ENCODE results near the gene PNPLA7. TPM values are rescaled to one million over a fixed set of nuclear protein-coding genes. Genes with fewer than 3 reads are reported as not detected.

The PNPLA7 gene
- total RNA-seq, 1 donor from 2014 or later: 3.9 TPM

GRCh38 chr9:137590469-137591383 is 40.5 kb upstream of the PNPLA7 start, which contains the start of gene ZMYND19:
ZMYND19 (minus strand) TSS chr9:137590512; CDS start chr9:137590263, 249 bp downstream.
- TF ChIP-seq, protein P1, sequence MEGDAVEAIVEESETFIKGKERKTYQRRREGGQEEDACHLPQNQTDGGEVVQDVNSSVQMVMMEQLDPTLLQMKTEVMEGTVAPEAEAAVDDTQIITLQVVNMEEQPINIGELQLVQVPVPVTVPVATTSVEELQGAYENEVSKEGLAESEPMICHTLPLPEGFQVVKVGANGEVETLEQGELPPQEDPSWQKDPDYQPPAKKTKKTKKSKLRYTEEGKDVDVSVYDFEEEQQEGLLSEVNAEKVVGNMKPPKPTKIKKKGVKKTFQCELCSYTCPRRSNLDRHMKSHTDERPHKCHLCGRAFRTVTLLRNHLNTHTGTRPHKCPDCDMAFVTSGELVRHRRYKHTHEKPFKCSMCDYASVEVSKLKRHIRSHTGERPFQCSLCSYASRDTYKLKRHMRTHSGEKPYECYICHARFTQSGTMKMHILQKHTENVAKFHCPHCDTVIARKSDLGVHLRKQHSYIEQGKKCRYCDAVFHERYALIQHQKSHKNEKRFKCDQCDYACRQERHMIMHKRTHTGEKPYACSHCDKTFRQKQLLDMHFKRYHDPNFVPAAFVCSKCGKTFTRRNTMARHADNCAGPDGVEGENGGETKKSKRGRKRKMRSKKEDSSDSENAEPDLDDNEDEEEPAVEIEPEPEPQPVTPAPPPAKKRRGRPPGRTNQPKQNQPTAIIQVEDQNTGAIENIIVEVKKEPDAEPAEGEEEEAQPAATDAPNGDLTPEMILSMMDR (IDR thresholded peaks at IDR 0.05; ENCODE audit: unreplicated experiment): no peak
- Mint-ChIP-seq H3K27me3 (ENCODE audit: unreplicated experiment) (peaks cover 14% of the 10 kb centered on the region), H3K4me3 (ENCODE audit: unreplicated experiment) (peak within 1 kb of the TSS; percentile 95), H3K27ac (ENCODE audit: unreplicated experiment) (peak within 1 kb of the TSS; percentile 61), H3K36me3 (ENCODE audit: low read depth, unreplicated experiment) (peaks cover 19% of the 10 kb centered on the region), H3K4me1 (ENCODE audit: unreplicated experiment) (no peaks in the 10 kb centered on the region), H3K9me3 (ENCODE audit: unreplicated experiment) (no peaks in the 10 kb centered on the region)
- DNase-seq (ENCODE audit: low spot score): peak; percentile 94

- Mint-ChIP-seq H3K4me3 (ENCODE audit: unreplicated experiment) (no peak overlapping the region), H3K9me3 (ENCODE audit: unreplicated experiment) (no peaks in the 10 kb centered on the region), H3K36me3 (ENCODE audit: low read depth, unreplicated experiment) (peaks cover 19% of the 10 kb centered on the region), H3K4me1 (ENCODE audit: unreplicated experiment) (no peaks in the 10 kb centered on the region), H3K27ac (ENCODE audit: unreplicated experiment) (no peak overlapping the region), H3K27me3 (ENCODE audit: unreplicated experiment) (peaks cover 14% of the 10 kb centered on the region)
- TF ChIP-seq, protein P1 (IDR thresholded peaks at IDR 0.05; ENCODE audit: unreplicated experiment): no peak
- no peak for DNase-seq (ENCODE audit: low spot score)
Measured at GRCh38 chr9:137590123-137590468, 39.9 kb upstream of the PNPLA7 start.

- peaks cover 19% of the 10 kb centered on the region for H3K36me3 Mint-ChIP-seq (ENCODE audit: low read depth, unreplicated experiment)
- H3K4me1 Mint-ChIP-seq (ENCODE audit: unreplicated experiment): no peaks in the 10 kb centered on the region
- H3K27ac Mint-ChIP-seq (ENCODE audit: unreplicated experiment): no peak overlapping the region
- no peak for DNase-seq (ENCODE audit: low spot score)
- TF ChIP-seq, protein P1 (IDR thresholded peaks at IDR 0.05; ENCODE audit: unreplicated experiment): no peak
- H3K4me3 Mint-ChIP-seq (ENCODE audit: unreplicated experiment): peak overlapping the region; percentile 90
- H3K9me3 Mint-ChIP-seq (ENCODE audit: unreplicated experiment): no peaks in the 10 kb centered on the region
- H3K27me3 Mint-ChIP-seq (ENCODE audit: unreplicated experiment): peaks cover 14% of the 10 kb centered on the region
Measured at GRCh38 chr9:137589441-137590122, 39.4 kb upstream of the PNPLA7 start.

GRCh38 chr9:137588891-137589290 is 38.7 kb upstream of the PNPLA7 start:
- TF ChIP-seq, protein P1 (IDR thresholded peaks at IDR 0.05; ENCODE audit: unreplicated experiment): no peak
- no peak overlapping the region for H3K27ac Mint-ChIP-seq (ENCODE audit: unreplicated experiment)

More at GRCh38 chr9:137588891-137589290, 38.7 kb upstream of the PNPLA7 start:
- no peaks in the 10 kb centered on the region for H3K9me3 Mint-ChIP-seq (ENCODE audit: unreplicated experiment)
- H3K36me3 Mint-ChIP-seq (ENCODE audit: low read depth, unreplicated experiment): peaks cover 19% of the 10 kb centered on the region
- peaks cover 14% of the 10 kb centered on the region for H3K27me3 Mint-ChIP-seq (ENCODE audit: unreplicated experiment)
- peak overlapping the region; percentile 90 for H3K4me3 Mint-ChIP-seq (ENCODE audit: unreplicated experiment)
- no peaks in the 10 kb centered on the region for H3K4me1 Mint-ChIP-seq (ENCODE audit: unreplicated experiment)
- no peak for DNase-seq (ENCODE audit: low spot score)
